Metanephros (tissue), 2 donors: ENCODE measurements around the gene IDNK. TPM values are rescaled to one million over a fixed set of nuclear protein-coding genes. Genes with fewer than 3 reads are reported as not detected.

Experiments used
- small RNA-seq: library from RNA; depleted of rRNA; stranded (forward); fragments of <200 nt; gene quantifications from one replicate; pipeline ENCODE3, GENCODE V24; 2014; ENCODE audit warnings: low replicate concordance
- total RNA-seq: library from RNA; depleted of rRNA; stranded (reverse); fragments of >200 nt; gene quantifications from one replicate; pipeline ENCODE4 v1.2.3, GENCODE V29; 2014

IDNK gene
- 4.8 TPM for total RNA-seq

GRCh38 chr9:83622939-83623678, at the start of gene IDNK:
IDNK (plus strand) TSS chr9:83623143; CDS start chr9:83623172, 29 bp downstream.

Small RNA genes within 50 kb of the gene (small RNA-seq; reads per million reads assigned to genes)
- not detected for gene RNU4-15P

Other genes with a start within 250 kb of the IDNK start
- gene FRMD3, start 84.7 kb upstream of the IDNK start, total RNA-seq: 16.6 TPM
- 128 TPM for gene UBQLN1, start 84.8 kb downstream of the IDNK start, total RNA-seq
- gene GKAP1, start 194.6 kb downstream of the IDNK start, total RNA-seq: 6.5 TPM